A549 (cell line): ENCODE data around the gene THBS2.
"Not testable (repeated sequence)": the region's sequence is repeated elsewhere in the genome, so short reads cannot be mapped to it uniquely, and the experiment has no call there.

ENCODE experiments used
- CTCF ChIP-seq: fragments of >200 bp; sonication (Bioruptor Twin); formaldehyde crosslinking; IDR thresholded peaks from 3 replicates; pipeline ENCODE4 v1.5.1; 2016
- KDM1A ChIP-seq: fragments of 200-600 bp; sonication (generic); IDR thresholded peaks from 2 replicates; pipeline ENCODE4 v1.6.1; 2016; ENCODE audit warnings: low read depth, mild to moderate bottlenecking
- REST ChIP-seq: fragments of 200-600 bp; sonication (generic); IDR thresholded peaks from 2 replicates; pipeline ENCODE4 v1.6.1; 2016; ENCODE audit warnings: antibody characterized with exemption, mild to moderate bottlenecking, moderate library complexity
- TF ChIP-seq, protein P1 (sequence below): fragments of 250-450 bp; sonication (Bioruptor Pico); IDR thresholded peaks from 2 replicates; pipeline ENCODE4 v1.5.0; 2021; ENCODE audit warnings: mild to moderate bottlenecking, moderate library complexity, borderline replicate concordance

GRCh38 chr6:169298626-169299025, 45.0 kb upstream of the THBS2 start:
- not testable (repeated sequence) for TF ChIP-seq CTCF, REST, KDM1A
- TF ChIP-seq, protein P1, sequence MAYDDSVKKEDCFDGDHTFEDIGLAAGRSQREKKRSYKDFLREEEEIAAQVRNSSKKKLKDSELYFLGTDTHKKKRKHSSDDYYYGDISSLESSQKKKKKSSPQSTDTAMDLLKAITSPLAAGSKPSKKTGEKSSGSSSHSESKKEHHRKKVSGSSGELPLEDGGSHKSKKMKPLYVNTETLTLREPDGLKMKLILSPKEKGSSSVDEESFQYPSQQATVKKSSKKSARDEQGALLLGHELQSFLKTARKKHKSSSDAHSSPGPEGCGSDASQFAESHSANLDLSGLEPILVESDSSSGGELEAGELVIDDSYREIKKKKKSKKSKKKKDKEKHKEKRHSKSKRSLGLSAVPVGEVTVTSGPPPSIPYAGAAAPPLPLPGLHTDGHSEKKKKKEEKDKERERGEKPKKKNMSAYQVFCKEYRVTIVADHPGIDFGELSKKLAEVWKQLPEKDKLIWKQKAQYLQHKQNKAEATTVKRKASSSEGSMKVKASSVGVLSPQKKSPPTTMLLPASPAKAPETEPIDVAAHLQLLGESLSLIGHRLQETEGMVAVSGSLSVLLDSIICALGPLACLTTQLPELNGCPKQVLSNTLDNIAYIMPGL: not testable (repeated sequence)
